HG02885 (cell line): Measurements from ENCODE around the gene CRYGS.
"Not testable (repeated sequence)": the region's sequence is repeated elsewhere in the genome, so short reads cannot be mapped to it uniquely, and the experiment has no call there.

ENCODE experiments used
- ATAC-seq: cut with Tn5 transposase; IDR thresholded peaks from one replicate; pipeline ENCODE4 v1.9.1; 2021; ENCODE audit warnings: mild to moderate bottlenecking; ENCODE audit not compliant: unreplicated experiment, poor library complexity

CRYGS gene

GRCh38 chr3:186498022-186498421 is 46.2 kb downstream of the CRYGS start:
- not testable (repeated sequence) for ATAC-seq

DNA sequence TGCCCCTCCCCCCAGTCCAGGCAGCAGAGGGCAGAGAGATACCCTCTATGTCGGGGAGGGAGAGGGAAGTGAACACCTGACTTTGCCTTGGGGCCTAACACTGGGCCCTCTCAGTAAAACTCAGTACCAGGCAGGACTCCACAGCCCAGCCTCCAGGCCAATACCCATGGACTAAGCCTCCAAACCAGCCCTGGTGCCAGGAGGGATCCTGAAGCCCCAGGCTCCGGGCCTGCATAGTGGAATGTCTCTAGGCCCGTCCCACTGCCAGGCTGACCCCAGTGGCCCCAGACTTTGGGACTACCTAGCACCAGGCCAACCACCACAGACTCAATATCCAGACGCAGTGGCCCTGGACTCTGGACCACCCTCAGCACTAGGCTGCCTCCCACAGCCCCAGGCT is 46.6 kb downstream of the CRYGS start:
- no peak for ATAC-seq

DNA sequence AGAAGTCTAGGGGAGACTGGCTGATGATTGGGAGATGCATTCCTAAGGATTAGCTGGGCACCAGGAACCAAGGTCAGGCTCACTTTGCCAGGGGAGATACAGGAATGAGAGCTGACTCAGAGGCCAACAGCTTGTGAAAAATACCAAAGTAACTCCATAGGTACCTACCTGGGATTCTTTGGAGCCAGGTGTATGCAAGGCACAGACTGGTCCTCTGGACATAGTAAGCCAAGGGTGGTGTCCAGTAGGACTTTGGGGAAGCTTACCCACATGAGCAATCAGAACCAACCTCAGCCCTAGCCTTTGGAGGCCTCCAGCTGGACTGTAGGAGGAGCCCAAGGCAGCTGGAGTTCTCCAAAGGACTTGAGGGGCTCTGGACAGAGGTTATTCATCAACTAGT is 47.5 kb downstream of the CRYGS start:
- no peak for ATAC-seq

GRCh38 chr3:186496016-186496415 is 48.2 kb downstream of the CRYGS start:
- no peak for ATAC-seq

DNA sequence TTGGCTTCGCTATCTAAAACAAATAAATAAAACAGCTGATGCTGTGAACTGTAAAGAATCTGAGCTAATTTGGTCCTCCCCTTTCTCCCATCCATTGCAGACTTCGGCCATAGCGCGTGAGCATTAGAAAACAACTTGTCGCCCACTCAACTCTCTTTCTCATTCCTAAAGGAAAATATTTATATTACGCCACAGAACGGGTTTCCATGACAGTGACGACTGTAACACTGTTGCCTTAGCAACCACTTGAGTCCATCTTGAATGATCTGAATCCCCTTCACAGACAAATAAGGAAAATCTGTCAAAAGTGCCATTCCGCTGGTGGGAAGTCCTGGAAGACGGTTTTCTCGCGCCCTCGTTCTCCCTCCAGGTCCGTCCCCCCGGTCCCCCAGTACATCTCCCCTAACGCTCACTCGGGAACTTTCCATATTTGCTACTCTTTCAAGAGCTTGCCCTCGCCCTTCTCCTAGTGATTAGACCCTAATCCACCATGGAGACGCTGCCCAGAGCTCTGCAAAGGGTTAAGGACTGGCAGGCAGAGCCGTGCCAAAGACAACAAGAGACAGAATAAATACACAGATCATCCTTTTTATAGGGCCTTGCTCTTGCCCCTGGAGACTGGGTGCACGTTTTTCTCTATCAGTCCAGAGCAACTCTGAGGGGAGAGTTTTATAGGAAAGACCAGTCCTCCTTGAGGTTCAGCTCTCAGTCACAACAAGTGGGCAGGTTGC is 50.5 kb downstream of the CRYGS start:
- ATAC-seq = no peak

DNA sequence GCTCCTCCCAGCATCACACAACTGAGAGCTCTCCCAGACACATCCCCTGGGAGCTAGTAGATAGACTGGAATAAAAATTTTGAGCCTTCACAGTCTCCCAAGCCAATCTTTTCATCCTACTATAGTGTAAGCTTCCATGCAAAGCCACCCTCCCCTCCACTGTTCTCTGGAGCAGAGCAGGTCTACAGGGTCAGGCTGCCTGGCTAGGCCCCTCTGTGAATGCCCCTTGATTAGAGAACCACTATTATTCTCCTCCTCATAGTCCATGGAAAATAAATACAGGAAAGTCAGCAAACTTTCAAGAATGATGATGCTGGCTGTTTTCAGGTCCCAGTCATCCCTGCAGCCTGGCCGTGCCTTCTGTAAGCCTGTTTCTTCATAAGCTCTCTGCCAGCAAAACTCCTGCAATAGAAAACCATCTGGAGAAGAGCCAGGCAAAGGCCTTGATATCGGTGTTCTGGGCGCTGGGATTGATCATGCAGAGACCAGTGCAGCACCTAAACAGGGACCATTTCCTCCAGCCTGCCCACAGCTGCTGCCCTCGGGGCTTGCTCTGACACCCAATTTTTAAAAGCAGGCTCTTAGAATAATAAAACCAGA is 51.7 kb downstream of the CRYGS start:
- no peak for ATAC-seq

GRCh38 chr3:186489507-186489906 is 54.7 kb downstream of the CRYGS start:
- ATAC-seq = no peak
